IMR-90 (cell line): ENCODE data around the gene VOPP1. TPM values are rescaled to one million over a fixed set of nuclear protein-coding genes. Genes with fewer than 3 reads are reported as not detected.

Experiments
- ATAC-seq: fragments of 200-7000 bp; cut with Tn5 transposase; 2 replicates; pipeline ENCODE4 v1.9.1; 2020; ENCODE audit warnings: low read depth, mild to moderate bottlenecking, moderate library complexity
- BruUV-seq: library from RNA; stranded (reverse); fragments of 400-500 nt; replicated peaks from 2 replicates; lab custom pipeline; 2021; lab: Mats Ljungman, UMichigan
- CTCF ChIA-PET: fragments of 300-600 bp; formaldehyde crosslinking; extraction: SDS; loops from one replicate; lab custom pipeline; 2021; ENCODE audit warnings: antibody characterized with exemption; lab: Yijun Ruan, JAX
- POLR2A ChIA-PET: fragments of 300-600 bp; sonication (Branson Sonifier 250); formaldehyde crosslinking; loops from one replicate; lab custom pipeline; 2022; ENCODE audit warnings: antibody characterized with exemption; ENCODE audit not compliant: unreplicated experiment; lab: Charles Lee
- DNase-seq: peaks from one replicate; pipeline ENCODE4 v3.0.0; 2013
- H2AFZ ChIP-seq: replicated peaks from 2 replicates; pipeline ENCODE3; 2013; ENCODE audit warnings: low read length, mild to moderate bottlenecking; ENCODE audit not compliant: poor library complexity
- H2AK5ac ChIP-seq: 2 replicates; pipeline ENCODE4 v1.6.1; 2013; ENCODE audit warnings: low read depth, low read length, inconsistent platforms
- H2AK9ac ChIP-seq: replicated peaks from 2 replicates; pipeline ENCODE3; 2013; ENCODE audit warnings: mild to moderate bottlenecking, low read depth, low read length, moderate library complexity; ENCODE audit not compliant: poor library complexity
- H2BK120ac ChIP-seq: 2 replicates; pipeline ENCODE4 v1.6.1; 2013; ENCODE audit warnings: low read depth, low read length, inconsistent platforms
- H2BK15ac ChIP-seq: 3 replicates; pipeline ENCODE4 v1.6.1; 2013; ENCODE audit warnings: low read depth, low read length, inconsistent platforms
- H2BK20ac ChIP-seq: 2 replicates; pipeline ENCODE4 v1.6.1; 2013; ENCODE audit warnings: low read depth, mild to moderate bottlenecking, inconsistent platforms, low read length, moderate library complexity
- H2BK5ac ChIP-seq: 2 replicates; pipeline ENCODE4 v1.6.1; 2013; ENCODE audit warnings: mild to moderate bottlenecking, low read depth, low read length, inconsistent platforms; ENCODE audit not compliant: poor library complexity, severe bottlenecking
- H3K14ac ChIP-seq: replicated peaks from 2 replicates; pipeline ENCODE4 v1.6.1; 2013; ENCODE audit warnings: low read depth, low read length, inconsistent platforms
- H3K18ac ChIP-seq: 2 replicates; pipeline ENCODE4 v1.6.1; 2013; ENCODE audit warnings: low read depth, low read length, control low read depth
- H3K23ac ChIP-seq: 2 replicates; pipeline ENCODE4 v1.6.1; 2013; ENCODE audit warnings: low read depth, low read length, inconsistent platforms
- H3K27ac ChIP-seq: 2 replicates; pipeline ENCODE4 v1.5.1; 2013; ENCODE audit warnings: mild to moderate bottlenecking, control low read depth, low read length; ENCODE audit not compliant: insufficient read depth
- H3K27me3 ChIP-seq: 2 replicates; pipeline ENCODE4 v1.6.1; 2013; ENCODE audit warnings: low read length; ENCODE audit not compliant: control insufficient read depth, insufficient read depth
- H3K36me3 ChIP-seq: 2 replicates; pipeline ENCODE4 v1.6.1; 2013; ENCODE audit warnings: low read length, mixed read lengths; ENCODE audit not compliant: control insufficient read depth, insufficient read depth
- H3K4ac ChIP-seq: 2 replicates; pipeline ENCODE4 v1.6.1; 2013; ENCODE audit warnings: low read depth, low read length, inconsistent platforms
- H3K4me1 ChIP-seq: 2 replicates; pipeline ENCODE4 v1.6.1; 2013; ENCODE audit warnings: low read length, mixed read lengths; ENCODE audit not compliant: control insufficient read depth, insufficient read depth
- H3K4me2 ChIP-seq: 2 replicates; pipeline ENCODE4 v1.6.1; 2013; ENCODE audit warnings: low read depth, mild to moderate bottlenecking, control low read depth, low read length, moderate library complexity
- H3K4me3 ChIP-seq: 2 replicates; pipeline ENCODE4 v1.5.1; 2013; ENCODE audit warnings: low read depth, mild to moderate bottlenecking, control low read depth, low read length, moderate library complexity; ENCODE audit not compliant: insufficient read depth
- H3K56ac ChIP-seq: 2 replicates; pipeline ENCODE4 v1.6.1; 2013; ENCODE audit warnings: low read length, inconsistent platforms; ENCODE audit not compliant: insufficient read depth; ENCODE audit errors: extremely low read depth
- H3K79me1 ChIP-seq, 2 experiments: 2 replicates each; pipeline ENCODE4 v1.6.1; 2013; ENCODE audit warnings: low read length in 2 of 2, inconsistent platforms in 1 of 2, low read depth in 1 of 2
- H3K9ac ChIP-seq: 2 replicates; pipeline ENCODE4 v1.6.1; 2013; ENCODE audit warnings: low read depth, low read length, control low read depth
- H3K9me1 ChIP-seq: 2 replicates; pipeline ENCODE4 v1.6.1; 2013; ENCODE audit warnings: low read length, inconsistent platforms; ENCODE audit not compliant: insufficient read depth
- H3K9me3 ChIP-seq: 2 replicates; pipeline ENCODE4 v1.6.1; 2013; ENCODE audit warnings: low read length; ENCODE audit not compliant: control insufficient read depth, insufficient read depth
- H4K20me1 ChIP-seq: 2 replicates; pipeline ENCODE4 v1.6.1; 2013; ENCODE audit warnings: low read length, inconsistent platforms; ENCODE audit not compliant: insufficient read depth
- H4K5ac ChIP-seq: 2 replicates; pipeline ENCODE4 v1.6.1; 2013; ENCODE audit warnings: mild to moderate bottlenecking, low read depth, low read length, control low read depth
- H4K8ac ChIP-seq, 2 experiments: 2 replicates each; pipeline ENCODE4 v1.6.1; 2013; ENCODE audit warnings: low read depth in 2 of 2, low read length in 2 of 2, control low read depth in 1 of 2, inconsistent platforms in 1 of 2
- H4K91ac ChIP-seq: 2 replicates; pipeline ENCODE4 v1.6.1; 2013; ENCODE audit warnings: low read depth, low read length, inconsistent platforms; ENCODE audit not compliant: insufficient read depth
- BHLHE40 ChIP-seq: fragments of 150-350 bp; IDR thresholded peaks from 2 replicates; pipeline ENCODE4 v1.6.1; 2016; ENCODE audit warnings: mild to moderate bottlenecking, low read depth, low read length
- CEBPB ChIP-seq: IDR thresholded peaks from 2 replicates; pipeline ENCODE4 v1.6.1; 2012; ENCODE audit warnings: low read depth, low read length, improper control_type of control experiment
- CHD1 ChIP-seq: IDR thresholded peaks from 2 replicates; pipeline ENCODE4 v1.6.1; 2012; ENCODE audit warnings: low read depth, low read length, improper control_type of control experiment
- CTCF ChIP-seq: conservative IDR thresholded peaks from 2 replicates; pipeline ENCODE4 v1.5.1; 2012; ENCODE audit warnings: mild to moderate bottlenecking, low read depth, low read length, improper control_type of control experiment
- ELK1 ChIP-seq: fragments of 150-350 bp; IDR thresholded peaks from 2 replicates; pipeline ENCODE4 v1.6.1; 2016; ENCODE audit warnings: low read depth, mild to moderate bottlenecking, low read length, moderate library complexity, borderline replicate concordance
- FOS ChIP-seq: fragments of 150-350 bp; IDR thresholded peaks from 2 replicates; pipeline ENCODE4 v1.6.1; 2016; ENCODE audit warnings: low read depth, low read length
- MAFK ChIP-seq: IDR thresholded peaks from 2 replicates; pipeline ENCODE4 v1.6.1; 2012; ENCODE audit warnings: low read depth, low read length, improper control_type of control experiment
- MAZ ChIP-seq: IDR thresholded peaks from 2 replicates; pipeline ENCODE4 v1.6.1; 2012; ENCODE audit warnings: low read depth, mild to moderate bottlenecking, low read length, improper control_type of control experiment, moderate library complexity, borderline replicate concordance
- MXI1 ChIP-seq: IDR thresholded peaks from 2 replicates; pipeline ENCODE4 v1.6.1; 2012; ENCODE audit warnings: low read depth, mild to moderate bottlenecking, low read length, moderate library complexity, borderline replicate concordance
- NFE2L2 ChIP-seq: fragments of 150-350 bp; IDR thresholded peaks from 2 replicates; pipeline ENCODE4 v1.6.1; 2016; ENCODE audit warnings: low read depth, mild to moderate bottlenecking, low read length
- POLR2A ChIP-seq: IDR thresholded peaks from 2 replicates; pipeline ENCODE4 v1.6.1; 2012; ENCODE audit warnings: mild to moderate bottlenecking, low read depth, low read length
- RAD21 ChIP-seq: IDR thresholded peaks from 2 replicates; pipeline ENCODE4 v1.6.1; 2012; ENCODE audit warnings: low read length, improper control_type of control experiment
- RCOR1 ChIP-seq: IDR thresholded peaks from 2 replicates; pipeline ENCODE4 v1.6.1; 2012; ENCODE audit warnings: mild to moderate bottlenecking, low read length, improper control_type of control experiment; ENCODE audit not compliant: insufficient replicate concordance
- RFX5 ChIP-seq: IDR thresholded peaks from 2 replicates; pipeline ENCODE4 v1.8.0; 2012; ENCODE audit warnings: low read depth, mild to moderate bottlenecking, low read length, moderate library complexity
- SMC3 ChIP-seq: fragments of 150-350 bp; IDR thresholded peaks from 2 replicates; pipeline ENCODE4 v1.6.1; 2016; ENCODE audit warnings: low read depth, mild to moderate bottlenecking, antibody characterized with exemption, low read length, moderate library complexity
- dilution Hi-C: fragments of 300-500 bp; cut with HindIII; formaldehyde crosslinking; loops from one replicate; pipeline ENCODE4 v1.14.3; 2018; ENCODE audit warnings: low sequenced_read_pairs; ENCODE audit not compliant: unreplicated experiment
- in situ Hi-C: fragments of 300-500 bp; cut with MboI; formaldehyde crosslinking; loops from 3 replicates; pipeline ENCODE4 v1.14.3; 2019; ENCODE audit warnings: low sequenced_read_pairs, inconsistent platforms, mixed read lengths
- intact Hi-C: fragments of 100-400 bp; cut with micrococcal nuclease; formaldehyde crosslinking; loops from 2 replicates; pipeline ENCODE4 v1.10.0; 2022
- polyA plus RNA-seq, 3 experiments: library from polyadenylated mRNA; depleted of rRNA; stranded (reverse); fragments of >200 nt; gene quantifications; 2 replicates each; pipeline ENCODE4 v1.2.3, GENCODE V29; 2012; ENCODE audit warnings: low replicate concordance in 1 of 3
- total RNA-seq: library from RNA; depleted of rRNA; stranded (reverse); fragments of >200 nt; gene quantifications from 2 replicates; pipeline ENCODE4 v1.2.3, GENCODE V29; 2012
- TF ChIP-seq, protein P1 (sequence below): fragments of 150-350 bp; IDR thresholded peaks from 2 replicates; pipeline ENCODE4 v1.6.1; 2017; ENCODE audit warnings: mild to moderate bottlenecking, antibody characterized with exemption, low read length, low read depth

The VOPP1 gene
- total and polyA plus RNA-seq, 2 of the 4 experiments (the other 2 are of a cell fraction): 60.2 to 94.5 TPM

GRCh38 chr7:55594870-55595269, 22.6 kb upstream of the VOPP1 start:
- ATAC-seq: no peak
- no peak overlapping the region for H3K14ac ChIP-seq
- POLR2A ChIA-PET: no interaction called here

More at GRCh38 chr7:55594870-55595269, 22.6 kb upstream of the VOPP1 start:
- no peak overlapping the region for H3K18ac ChIP-seq
- no peak overlapping the region for H4K91ac ChIP-seq
- dilution Hi-C loops (no loop called here), intact Hi-C loops (loop anchor here (5.0 kb wide), 2 partner anchors 163 to 178 kb away; no protein-coding TSS in a partner anchor), in situ Hi-C loops (loop anchor here (5.0 to 10.0 kb wide), 2 partner anchors 158 to 320 kb away; no protein-coding TSS in a partner anchor)
- H3K4me1 ChIP-seq: peaks cover 4% of the 10 kb centered on the region; the same call in 1 of the 2 replicates
- H4K5ac ChIP-seq: no peak overlapping the region
- no TSS peak for BruUV-seq
- no peak overlapping the region for H2AFZ ChIP-seq
- H4K8ac ChIP-seq: no peak overlapping the region
- no peaks in the 10 kb centered on the region for H4K20me1 ChIP-seq
- no peak overlapping the region for H3K23ac ChIP-seq
- no peak overlapping the region for H3K27ac ChIP-seq
- H3K4me3 ChIP-seq: no peak overlapping the region
- H3K4me2 ChIP-seq: no peak overlapping the region
- no peak overlapping the region for H2BK5ac ChIP-seq
- CTCF ChIA-PET: interaction anchor here (1.2 kb wide), 1 partner anchor 23 kb away, joined by 3 read pairs; the partner anchor contains the start of gene VOPP1
- H3K4ac ChIP-seq: no peak overlapping the region
- no peak overlapping the region for H3K56ac ChIP-seq
- H3K27me3 ChIP-seq: no peaks in the 10 kb centered on the region; the same call in 1 of the 2 replicates
- no peaks in the 10 kb centered on the region for H3K9me3 ChIP-seq
- no peak overlapping the region for H2BK20ac ChIP-seq
- H3K36me3 ChIP-seq: no peaks in the 10 kb centered on the region
- no peak overlapping the region for H2BK120ac ChIP-seq
- no peak overlapping the region for H2AK9ac ChIP-seq
- no peak overlapping the region for H2BK15ac ChIP-seq
- DNase-seq: no peak
- 0 out of 4 replicates have a peak, but pooled peaks cover 0 to 2% of the 10 kb centered on the region in 2 experiments for H3K79me1 ChIP-seq
- no peak overlapping the region for H2AK5ac ChIP-seq
- TF ChIP-seq POLR2A (no peak), CEBPB (no peak), RAD21 (no peak), NFE2L2 (no peak), CTCF (no peak), RFX5 (no peak), MXI1 (no peak), BHLHE40 (no peak), FOS (no peak), CHD1 (no peak), SMC3 (no peak), RCOR1 (no peak), MAFK (no peak), MAZ (no peak), ELK1 (no peak)
- TF ChIP-seq, protein P1, sequence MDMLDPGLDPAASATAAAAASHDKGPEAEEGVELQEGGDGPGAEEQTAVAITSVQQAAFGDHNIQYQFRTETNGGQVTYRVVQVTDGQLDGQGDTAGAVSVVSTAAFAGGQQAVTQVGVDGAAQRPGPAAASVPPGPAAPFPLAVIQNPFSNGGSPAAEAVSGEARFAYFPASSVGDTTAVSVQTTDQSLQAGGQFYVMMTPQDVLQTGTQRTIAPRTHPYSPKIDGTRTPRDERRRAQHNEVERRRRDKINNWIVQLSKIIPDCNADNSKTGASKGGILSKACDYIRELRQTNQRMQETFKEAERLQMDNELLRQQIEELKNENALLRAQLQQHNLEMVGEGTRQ: no peak
- H3K9me1 ChIP-seq: peaks cover 13% of the 10 kb centered on the region
- no peak overlapping the region for H3K9ac ChIP-seq
